ENCODE results near the gene RANBP17.

DNA sequence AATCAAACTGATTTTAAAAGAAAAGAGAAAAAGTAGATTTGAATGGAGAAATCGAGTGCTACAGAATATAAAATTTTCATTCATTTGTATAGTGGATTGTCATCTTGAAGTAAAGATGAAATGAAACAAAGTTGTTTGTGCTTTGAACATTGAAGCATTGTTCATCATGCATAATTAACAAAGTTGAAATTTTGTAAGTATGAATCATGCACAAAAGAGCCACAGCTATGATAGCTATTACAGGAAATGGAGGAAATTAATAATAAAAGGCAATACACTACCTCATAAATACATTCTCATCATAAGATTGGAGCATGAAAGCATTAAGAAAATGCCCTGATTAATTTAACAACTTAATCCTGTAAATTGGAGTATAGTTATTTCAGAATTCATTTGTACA, 293.8 kb downstream of the RANBP17 start:
- TF ChIP-seq CTCF (IDR thresholded peaks at IDR 0.05) (no peak), POLR2A (IDR thresholded peaks at IDR 0.05) (no peak), EP300 (IDR thresholded peaks at IDR 0.05) (no peak), POLR2AphosphoS5 (IDR thresholded peaks at IDR 0.05) (no peak)
